ENCODE measurements around the gene ZNF462. TPM values are rescaled to one million over a fixed set of nuclear protein-coding genes. Genes with fewer than 3 reads are reported as not detected.

ZNF462 gene
- total RNA-seq, 1 donor from 2014 or later, result 0.16 TPM

DNA sequence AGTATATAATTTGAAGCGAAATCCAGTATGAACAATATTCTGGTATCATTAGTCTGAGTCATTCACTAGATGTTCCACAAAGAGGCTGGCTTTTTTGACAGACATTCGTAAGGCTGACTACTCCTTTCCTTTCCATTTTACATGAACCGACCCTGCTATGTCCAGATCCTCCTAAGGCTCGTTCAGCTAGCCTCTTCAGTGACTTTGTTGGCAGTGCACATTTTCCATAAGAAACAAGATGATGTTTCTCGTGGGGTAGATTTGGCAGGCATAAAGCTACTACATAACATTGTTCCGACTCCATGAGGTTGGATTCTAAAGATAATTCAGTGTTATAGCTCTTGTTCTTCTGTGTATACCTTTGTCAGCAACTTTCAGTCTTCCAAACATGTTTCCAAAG, 49.0 kb downstream of the ZNF462 start:
- no peak overlapping the region for H3K27ac Mint-ChIP-seq
- intact Hi-C loops (cut with micrococcal nuclease), result no loop called here
- H3K4me1 Mint-ChIP-seq (ENCODE audit: low read depth), result no peaks in the 10 kb centered on the region
- H3K27me3 Mint-ChIP-seq (ENCODE audit: insufficient read depth), result no peaks in the 10 kb centered on the region
- DNase-seq (ENCODE audit: low spot score), result no peak
- H3K4me3 Mint-ChIP-seq, result no peak overlapping the region
- no peaks in the 10 kb centered on the region for H3K36me3 Mint-ChIP-seq (ENCODE audit: low read depth)
- H3K9me3 Mint-ChIP-seq, result no peaks in the 10 kb centered on the region

DNA sequence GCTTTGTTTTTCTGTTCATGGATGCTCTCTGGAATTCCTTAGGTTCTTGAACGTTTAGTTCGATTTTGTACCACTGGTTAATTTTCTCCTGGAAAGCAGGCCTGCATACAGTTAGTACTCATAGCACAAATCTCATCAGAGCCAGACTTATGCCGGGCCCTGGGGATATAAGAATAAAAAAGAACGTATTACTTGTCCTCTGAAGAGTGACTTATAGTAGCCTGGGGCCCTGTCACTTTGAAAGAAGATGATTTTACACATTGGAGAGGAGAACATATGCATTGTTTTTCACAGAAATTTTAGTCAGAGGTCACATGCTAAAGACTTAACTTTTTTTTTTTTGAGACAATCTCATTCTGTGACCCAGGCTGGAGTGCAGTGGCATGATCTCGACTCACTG, 50.3 kb downstream of the ZNF462 start:
- H3K36me3 Mint-ChIP-seq (ENCODE audit: low read depth), result no peaks in the 10 kb centered on the region
- no peaks in the 10 kb centered on the region for H3K27me3 Mint-ChIP-seq (ENCODE audit: insufficient read depth)
- H3K4me3 Mint-ChIP-seq, result no peak overlapping the region
- no peaks in the 10 kb centered on the region for H3K9me3 Mint-ChIP-seq
- intact Hi-C loops (cut with micrococcal nuclease), result no loop called here
- H3K27ac Mint-ChIP-seq, result no peak overlapping the region
- H3K4me1 Mint-ChIP-seq (ENCODE audit: low read depth), result no peaks in the 10 kb centered on the region
- no peak for DNase-seq (ENCODE audit: low spot score)

DNA sequence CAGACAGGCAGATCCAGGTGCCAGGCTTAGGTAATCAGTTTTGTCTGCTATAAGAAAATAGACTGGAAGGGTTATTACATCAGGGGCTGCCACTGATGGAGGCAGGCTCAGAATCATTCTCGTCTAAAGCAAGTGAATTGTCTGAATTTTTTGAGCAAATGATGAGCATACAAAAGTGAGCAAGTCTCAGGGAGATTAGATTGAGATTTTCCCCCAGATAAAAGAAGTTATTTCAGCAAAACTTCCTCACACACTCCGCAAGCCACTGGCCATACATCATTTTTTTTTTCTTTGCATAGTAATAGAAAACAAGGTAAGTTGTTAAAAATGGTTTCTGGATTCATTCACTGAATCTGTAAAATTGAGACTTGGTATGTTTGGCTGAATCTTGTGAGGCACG, 52.9 kb downstream of the ZNF462 start:
- no peak for DNase-seq (ENCODE audit: low spot score)
- Mint-ChIP-seq H3K4me1 (ENCODE audit: low read depth) (no peaks in the 10 kb centered on the region), H3K27ac (no peak overlapping the region), H3K27me3 (ENCODE audit: insufficient read depth) (no peaks in the 10 kb centered on the region), H3K4me3 (no peak overlapping the region), H3K9me3 (no peaks in the 10 kb centered on the region), H3K36me3 (ENCODE audit: low read depth) (no peaks in the 10 kb centered on the region)
- intact Hi-C loops (cut with micrococcal nuclease), result no loop called here

DNA sequence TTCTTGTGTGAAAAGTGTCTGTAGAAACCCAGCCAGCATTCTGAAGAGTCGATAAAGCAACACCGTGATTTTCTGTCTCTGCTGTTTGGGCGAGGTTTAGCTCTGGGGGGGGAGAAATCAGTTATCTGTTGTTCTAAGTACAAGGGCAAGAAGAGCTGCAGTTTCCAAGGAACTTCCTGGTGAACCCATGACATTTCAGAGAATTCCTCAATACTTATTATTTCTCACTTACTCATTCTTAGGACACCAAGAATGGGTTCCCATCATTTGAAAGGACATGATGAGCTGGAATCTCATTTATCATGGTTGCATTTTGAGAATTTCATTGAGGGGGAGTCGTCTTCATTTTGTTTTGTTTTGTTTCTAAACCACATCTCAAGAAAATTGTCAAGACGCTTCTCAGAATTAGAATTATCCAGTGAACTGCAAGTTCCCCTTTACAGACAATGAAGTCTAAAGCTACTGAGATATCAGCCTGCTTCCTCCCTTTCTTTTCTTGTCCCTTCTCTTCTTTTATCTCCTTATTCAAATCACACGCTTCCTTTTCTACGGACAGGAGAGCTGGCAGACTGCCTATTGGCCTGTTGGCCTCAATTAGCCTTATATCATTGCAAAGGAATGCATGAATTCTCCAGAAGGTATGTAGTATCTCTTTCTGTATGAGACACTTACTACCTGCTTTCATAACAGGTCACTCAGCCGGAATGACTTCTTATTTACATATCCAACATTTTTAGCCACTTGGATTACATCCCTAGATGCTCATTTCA, 53.7 kb downstream of the ZNF462 start:
- Mint-ChIP-seq H3K36me3 (ENCODE audit: low read depth) (no peaks in the 10 kb centered on the region), H3K9me3 (no peaks in the 10 kb centered on the region), H3K27me3 (ENCODE audit: insufficient read depth) (no peaks in the 10 kb centered on the region), H3K27ac (no peak overlapping the region), H3K4me3 (no peak overlapping the region), H3K4me1 (ENCODE audit: low read depth) (no peaks in the 10 kb centered on the region)
- DNase-seq (ENCODE audit: low spot score), result no peak
- intact Hi-C loops (cut with micrococcal nuclease), result no loop called here

DNA sequence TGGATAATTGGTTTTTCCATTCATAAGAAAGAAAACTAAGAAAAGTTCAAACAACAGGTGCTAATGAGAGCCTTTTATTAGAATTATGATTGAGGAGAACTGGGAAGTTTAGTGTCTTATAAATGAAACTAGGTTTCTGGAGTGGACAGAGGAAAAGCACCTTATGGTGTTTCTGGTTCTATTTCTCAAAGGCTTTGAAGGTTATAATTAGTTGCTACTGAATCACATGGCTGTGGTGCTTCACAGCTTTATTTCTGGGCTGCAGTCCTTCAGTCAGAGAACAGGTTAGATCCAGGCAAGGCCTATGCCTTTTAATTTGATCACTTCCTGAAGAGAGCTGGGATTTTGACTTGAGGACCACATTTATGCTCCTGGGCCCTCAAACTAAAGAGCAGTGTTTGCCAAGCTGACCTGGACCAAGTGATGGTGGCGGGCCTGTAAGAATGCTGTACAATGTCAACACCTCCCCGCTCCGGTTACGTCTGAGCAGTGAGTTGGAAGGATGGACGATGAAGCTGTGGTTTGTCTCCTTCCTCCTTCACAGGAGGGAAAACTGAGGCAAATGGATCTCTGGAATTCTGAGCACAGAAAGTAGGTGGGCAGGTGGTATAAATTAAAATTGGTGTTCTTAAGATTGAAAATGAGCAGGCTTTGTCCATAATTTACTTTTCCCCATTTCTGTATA, 56.0 kb downstream of the ZNF462 start:
- H3K27ac Mint-ChIP-seq, result no peak overlapping the region
- H3K9me3 Mint-ChIP-seq, result no peaks in the 10 kb centered on the region
- H3K4me1 Mint-ChIP-seq (ENCODE audit: low read depth), result no peaks in the 10 kb centered on the region
- DNase-seq (ENCODE audit: low spot score), result no peak
- intact Hi-C loops (cut with micrococcal nuclease), result no loop called here
- no peaks in the 10 kb centered on the region for H3K36me3 Mint-ChIP-seq (ENCODE audit: low read depth)
- H3K27me3 Mint-ChIP-seq (ENCODE audit: insufficient read depth), result no peaks in the 10 kb centered on the region
- H3K4me3 Mint-ChIP-seq, result no peak overlapping the region

DNA sequence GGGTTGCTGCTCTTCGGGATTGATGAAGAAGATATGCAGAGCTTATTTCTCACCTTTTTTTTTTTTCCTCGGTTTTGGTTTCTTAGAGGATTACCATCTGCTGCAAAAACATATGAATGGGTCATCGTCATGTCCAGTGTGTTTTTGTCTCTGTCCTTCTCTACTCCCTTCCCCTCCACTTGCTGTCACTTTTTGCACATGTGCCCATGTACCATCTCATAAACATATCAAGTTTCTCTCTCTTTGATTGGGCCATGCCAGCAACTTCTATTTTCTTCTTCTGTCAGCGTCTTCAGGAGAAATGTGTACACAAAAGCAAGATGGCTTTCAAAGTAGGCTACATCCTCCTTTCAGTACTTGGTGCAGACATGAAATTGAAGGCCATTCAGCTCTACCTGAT, 57.1 kb downstream of the ZNF462 start:
- no peaks in the 10 kb centered on the region for H3K36me3 Mint-ChIP-seq (ENCODE audit: low read depth)
- no peaks in the 10 kb centered on the region for H3K4me1 Mint-ChIP-seq (ENCODE audit: low read depth)
- intact Hi-C loops (cut with micrococcal nuclease), result no loop called here
- H3K27ac Mint-ChIP-seq, result no peak overlapping the region
- H3K4me3 Mint-ChIP-seq, result no peak overlapping the region
- no peaks in the 10 kb centered on the region for H3K9me3 Mint-ChIP-seq
- no peak for DNase-seq (ENCODE audit: low spot score)
- H3K27me3 Mint-ChIP-seq (ENCODE audit: insufficient read depth), result no peaks in the 10 kb centered on the region

DNA sequence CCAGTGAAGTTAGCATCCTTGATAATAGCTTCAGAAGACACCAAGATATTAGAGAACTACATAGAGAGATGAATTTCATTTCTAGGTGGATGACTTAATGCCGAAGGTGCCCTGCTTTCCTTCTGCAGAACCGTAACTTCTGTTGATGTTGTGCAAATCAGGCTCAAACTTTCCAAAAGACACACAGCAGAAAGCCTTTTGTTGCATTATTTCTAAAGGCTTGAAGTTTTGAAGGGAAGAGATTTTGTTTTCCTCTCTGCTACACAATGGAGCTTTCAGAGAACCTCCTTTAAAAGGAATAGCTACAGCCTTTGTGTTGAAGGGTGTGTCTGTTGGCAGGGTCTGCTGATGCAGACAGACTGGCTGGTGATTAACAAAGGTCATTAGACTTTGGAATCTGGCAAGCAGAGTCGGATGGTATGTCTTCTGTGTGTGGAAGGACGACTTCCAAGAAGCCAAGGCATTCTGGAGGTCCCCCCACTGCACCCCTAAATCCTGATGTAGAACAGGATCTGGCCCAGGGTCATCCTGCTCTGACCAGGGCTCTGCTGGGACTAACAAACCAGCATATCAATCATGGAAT, 57.8 kb downstream of the ZNF462 start:
- no peak for DNase-seq (ENCODE audit: low spot score)
- Mint-ChIP-seq H3K27ac (peak overlapping the region; percentile 11), H3K4me1 (ENCODE audit: low read depth) (no peaks in the 10 kb centered on the region), H3K9me3 (peaks cover 2% of the 10 kb centered on the region), H3K36me3 (ENCODE audit: low read depth) (no peaks in the 10 kb centered on the region), H3K27me3 (ENCODE audit: insufficient read depth) (no peaks in the 10 kb centered on the region), H3K4me3 (no peak overlapping the region)
- intact Hi-C loops (cut with micrococcal nuclease), result no loop called here

DNA sequence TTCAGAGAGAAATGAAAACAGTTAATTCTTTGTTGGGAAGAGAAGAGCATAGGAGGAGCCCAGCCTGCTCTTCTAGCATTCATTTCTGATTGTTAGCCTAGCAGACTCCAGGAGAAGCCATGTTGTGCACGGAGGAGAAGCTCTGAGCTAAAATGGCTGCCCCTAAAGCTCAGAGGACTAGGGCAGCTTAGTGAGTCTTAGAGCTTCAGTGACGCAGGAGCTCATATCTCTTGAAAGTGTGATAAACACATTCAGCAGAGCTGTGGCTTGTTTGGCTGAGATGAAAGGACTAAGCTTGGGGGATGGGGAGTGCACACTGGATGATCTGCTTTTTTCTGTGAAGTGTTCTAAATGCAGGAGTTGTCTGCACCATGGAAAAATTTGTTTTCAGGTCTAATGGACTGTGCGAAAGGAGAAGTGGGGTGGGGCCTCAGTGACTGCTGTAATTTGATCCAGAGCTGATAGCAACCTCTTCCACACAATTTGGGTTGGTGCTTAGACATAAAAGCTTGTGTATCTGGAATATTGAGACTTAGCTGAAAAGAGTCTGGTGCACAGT, 58.5 kb downstream of the ZNF462 start:
- Mint-ChIP-seq H3K36me3 (ENCODE audit: low read depth) (no peaks in the 10 kb centered on the region), H3K27me3 (ENCODE audit: insufficient read depth) (no peaks in the 10 kb centered on the region), H3K4me3 (no peak overlapping the region), H3K4me1 (ENCODE audit: low read depth) (no peaks in the 10 kb centered on the region), H3K9me3 (peaks cover 6% of the 10 kb centered on the region), H3K27ac (no peak overlapping the region)
- DNase-seq (ENCODE audit: low spot score), result no peak
- intact Hi-C loops (cut with micrococcal nuclease), result no loop called here

DNA sequence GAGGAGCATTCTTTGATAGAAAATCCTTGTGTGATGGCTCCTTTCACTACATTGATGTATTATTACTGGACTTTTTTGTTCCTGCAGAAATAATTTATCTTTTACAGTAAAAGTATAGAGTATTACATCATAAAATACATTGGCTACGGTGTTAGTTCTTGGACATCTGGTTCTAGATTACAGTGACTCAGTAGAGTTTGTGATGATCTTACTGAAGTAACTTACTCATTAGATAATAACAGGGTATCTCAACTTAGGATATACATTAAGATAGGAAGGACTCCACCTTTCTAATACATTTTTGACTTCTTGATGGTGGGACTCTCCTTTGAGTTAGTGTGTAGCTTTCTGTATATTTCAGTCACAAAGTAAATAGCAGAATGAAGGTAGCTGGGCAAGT, 59.1 kb downstream of the ZNF462 start:
- no peaks in the 10 kb centered on the region for H3K36me3 Mint-ChIP-seq (ENCODE audit: low read depth)
- intact Hi-C loops (cut with micrococcal nuclease), result no loop called here
- H3K27me3 Mint-ChIP-seq (ENCODE audit: insufficient read depth), result no peaks in the 10 kb centered on the region
- no peak overlapping the region for H3K4me3 Mint-ChIP-seq
- H3K27ac Mint-ChIP-seq, result no peak overlapping the region
- peaks cover 9% of the 10 kb centered on the region for H3K9me3 Mint-ChIP-seq
- H3K4me1 Mint-ChIP-seq (ENCODE audit: low read depth), result no peaks in the 10 kb centered on the region
- no peak for DNase-seq (ENCODE audit: low spot score)

DNA sequence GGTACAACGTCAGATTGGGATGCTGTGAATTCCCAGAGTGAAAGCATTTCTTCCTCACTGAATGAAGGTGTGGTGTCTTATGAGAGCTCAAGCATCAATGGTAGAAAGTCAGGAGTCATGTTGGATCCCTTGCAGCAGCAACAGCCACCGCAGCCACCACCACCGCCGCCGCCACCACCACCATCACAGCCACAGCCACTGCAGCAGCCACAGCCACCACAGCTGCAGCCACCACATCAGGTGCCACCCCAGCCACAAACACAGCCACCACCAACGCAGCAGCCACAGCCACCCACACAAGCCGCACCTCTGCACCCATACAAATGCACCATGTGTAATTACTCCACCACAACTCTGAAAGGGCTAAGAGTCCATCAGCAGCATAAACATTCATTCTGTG, 62.4 kb downstream of the ZNF462 start:
- no peaks in the 10 kb centered on the region for H3K4me1 Mint-ChIP-seq (ENCODE audit: low read depth)
- H3K27me3 Mint-ChIP-seq (ENCODE audit: insufficient read depth), result no peaks in the 10 kb centered on the region
- intact Hi-C loops (cut with micrococcal nuclease), result no loop called here
- H3K27ac Mint-ChIP-seq, result no peak overlapping the region
- peaks cover 12% of the 10 kb centered on the region for H3K9me3 Mint-ChIP-seq
- no peak overlapping the region for H3K4me3 Mint-ChIP-seq
- no peak for DNase-seq (ENCODE audit: low spot score)
- H3K36me3 Mint-ChIP-seq (ENCODE audit: low read depth), result no peaks in the 10 kb centered on the region

DNA sequence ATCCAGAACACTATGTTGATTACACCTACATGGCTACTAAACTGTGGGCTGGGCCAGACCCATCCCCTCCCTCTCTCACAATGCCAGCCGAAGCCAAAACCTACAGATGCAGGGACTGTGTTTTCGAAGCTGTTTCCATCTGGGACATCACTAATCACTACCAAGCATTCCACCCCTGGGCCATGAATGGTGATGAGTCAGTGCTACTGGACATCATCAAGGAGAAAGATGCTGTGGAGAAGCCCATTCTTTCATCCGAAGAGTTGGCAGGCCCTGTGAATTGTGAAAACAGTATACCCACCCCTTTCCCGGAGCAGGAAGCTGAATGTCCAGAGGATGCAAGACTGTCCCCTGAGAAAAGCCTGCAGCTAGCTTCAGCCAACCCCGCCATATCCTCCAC, 65.0 kb downstream of the ZNF462 start:
- Mint-ChIP-seq H3K27ac (no peak overlapping the region), H3K4me1 (ENCODE audit: low read depth) (no peaks in the 10 kb centered on the region), H3K27me3 (ENCODE audit: insufficient read depth) (no peaks in the 10 kb centered on the region), H3K9me3 (peaks cover 18% of the 10 kb centered on the region), H3K36me3 (ENCODE audit: low read depth) (no peaks in the 10 kb centered on the region), H3K4me3 (no peak overlapping the region)
- DNase-seq (ENCODE audit: low spot score), result no peak
- intact Hi-C loops (cut with micrococcal nuclease), result no loop called here

DNA sequence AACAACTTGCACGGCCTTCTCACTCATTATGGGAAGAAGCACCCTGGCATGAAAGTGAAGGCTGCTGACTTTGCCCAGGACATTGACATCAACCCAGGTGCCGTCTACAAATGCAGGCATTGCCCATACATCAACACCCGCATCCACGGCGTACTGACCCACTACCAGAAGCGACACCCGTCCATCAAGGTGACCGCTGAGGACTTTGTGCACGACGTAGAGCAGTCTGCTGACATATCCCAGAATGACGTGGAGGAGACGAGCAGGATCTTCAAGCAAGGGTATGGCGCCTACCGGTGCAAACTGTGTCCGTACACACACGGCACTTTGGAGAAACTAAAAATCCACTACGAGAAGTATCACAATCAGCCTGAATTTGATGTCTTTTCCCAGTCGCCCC, 65.4 kb downstream of the ZNF462 start:
- intact Hi-C loops (cut with micrococcal nuclease), result no loop called here
- Mint-ChIP-seq H3K9me3 (peaks cover 18% of the 10 kb centered on the region), H3K27ac (no peak overlapping the region), H3K4me3 (no peak overlapping the region), H3K36me3 (ENCODE audit: low read depth) (no peaks in the 10 kb centered on the region), H3K27me3 (ENCODE audit: insufficient read depth) (no peaks in the 10 kb centered on the region), H3K4me1 (ENCODE audit: low read depth) (no peaks in the 10 kb centered on the region)
- no peak for DNase-seq (ENCODE audit: low spot score)

DNA sequence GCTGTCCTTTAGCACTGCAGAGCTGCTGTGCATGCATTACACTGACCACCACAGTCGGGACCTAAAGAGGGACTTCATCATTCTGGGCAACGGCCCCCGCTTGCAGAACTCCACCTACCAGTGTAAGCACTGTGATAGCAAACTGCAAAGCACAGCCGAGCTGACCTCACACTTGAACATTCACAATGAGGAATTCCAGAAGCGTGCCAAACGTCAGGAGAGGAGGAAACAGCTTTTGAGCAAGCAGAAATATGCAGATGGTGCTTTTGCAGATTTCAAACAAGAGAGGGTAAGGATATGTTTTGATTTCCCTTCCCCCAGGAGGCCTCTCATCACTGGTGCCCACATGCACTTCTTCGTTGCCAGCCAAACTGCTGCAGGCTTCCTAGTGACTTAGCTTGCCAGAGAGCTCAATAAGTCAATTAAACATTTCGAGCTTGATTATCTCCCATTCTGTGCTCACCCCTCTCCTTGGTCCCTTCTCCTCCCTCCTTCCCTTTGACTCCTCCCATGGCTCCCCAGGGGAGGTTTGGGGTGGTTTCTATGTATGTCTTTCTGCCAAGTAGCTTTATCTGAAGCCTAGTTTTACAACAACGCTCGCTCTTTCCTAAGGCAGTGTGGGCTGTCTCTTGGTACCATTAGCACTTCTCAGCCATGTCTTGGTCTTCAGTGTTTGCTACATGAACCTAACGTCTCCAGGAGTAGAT, 66.7 kb downstream of the ZNF462 start:
- Mint-ChIP-seq H3K4me1 (ENCODE audit: low read depth) (no peaks in the 10 kb centered on the region), H3K27me3 (ENCODE audit: insufficient read depth) (no peaks in the 10 kb centered on the region), H3K36me3 (ENCODE audit: low read depth) (no peaks in the 10 kb centered on the region), H3K9me3 (peaks cover 18% of the 10 kb centered on the region), H3K4me3 (no peak overlapping the region), H3K27ac (no peak overlapping the region)
- intact Hi-C loops (cut with micrococcal nuclease), result no loop called here
- DNase-seq (ENCODE audit: low spot score), result no peak

All from activated T-helper 1 cell treated with anti-CD3 and anti-CD28 coated beads, Interleukin-12 subunit alpha, Interleukin-12 subunit beta, Interleukin-2, Interleukin-4 antibody, amounts not matched to agents 30 ng/mL and 10 ng/mL and 1 ng/mL, durations not matched to agents 14 hours and 24 hours and 36 hours (primary cell).